ENCODE measurements around the gene NR4A3.
A peak's percentile ranks its signal among the peaks of the same experiment; 100 is the strongest.
"Not testable (repeated sequence)": the region's sequence is repeated elsewhere in the genome, so short reads cannot be mapped to it uniquely, and the experiment has no call there.

NR4A3 gene

DNA sequence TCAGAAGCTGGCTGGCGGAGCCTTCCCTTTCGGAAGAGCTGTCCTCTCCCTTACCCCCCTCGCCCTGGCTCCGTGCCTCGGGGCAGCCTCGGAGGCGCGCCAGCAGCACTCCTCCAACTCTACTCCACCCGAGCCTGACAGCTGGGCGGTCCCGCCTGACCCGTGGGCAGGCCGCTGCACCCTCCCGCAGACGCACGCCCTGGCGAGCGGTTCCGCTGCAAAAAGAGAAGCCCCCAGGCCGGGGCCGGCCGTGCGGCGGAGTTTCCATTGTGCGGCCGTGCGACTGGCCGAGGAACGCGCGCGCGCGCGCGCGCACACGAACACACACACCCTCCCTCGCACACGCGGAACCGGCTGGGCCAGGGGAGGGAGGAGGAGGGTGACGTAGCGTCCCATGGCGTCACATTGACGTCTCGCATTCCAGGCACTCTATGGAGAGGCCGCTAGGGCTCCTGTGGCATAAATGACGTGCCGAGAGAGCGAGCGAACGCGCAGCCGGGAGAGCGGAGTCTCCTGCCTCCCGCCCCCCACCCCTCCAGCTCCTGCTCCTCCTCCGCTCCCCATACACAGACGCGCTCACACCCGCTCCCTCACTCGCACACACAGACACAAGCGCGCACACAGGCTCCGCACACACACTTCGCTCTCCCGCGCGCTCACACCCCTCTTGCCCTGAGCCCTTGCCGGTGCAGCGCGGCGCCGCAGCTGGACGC, at the start of gene NR4A3:
Gene NR4A3 (plus strand): TSS at position 490 of the 713 bp plus-strand sequence. CDS start 6,158 bp downstream, outside the sequence.
- peak; percentile 20 for TF ChIP-seq CTCF (IDR thresholded peaks at IDR 0.05; ENCODE audit: low read depth, low read length, missing control alignments)

DNA sequence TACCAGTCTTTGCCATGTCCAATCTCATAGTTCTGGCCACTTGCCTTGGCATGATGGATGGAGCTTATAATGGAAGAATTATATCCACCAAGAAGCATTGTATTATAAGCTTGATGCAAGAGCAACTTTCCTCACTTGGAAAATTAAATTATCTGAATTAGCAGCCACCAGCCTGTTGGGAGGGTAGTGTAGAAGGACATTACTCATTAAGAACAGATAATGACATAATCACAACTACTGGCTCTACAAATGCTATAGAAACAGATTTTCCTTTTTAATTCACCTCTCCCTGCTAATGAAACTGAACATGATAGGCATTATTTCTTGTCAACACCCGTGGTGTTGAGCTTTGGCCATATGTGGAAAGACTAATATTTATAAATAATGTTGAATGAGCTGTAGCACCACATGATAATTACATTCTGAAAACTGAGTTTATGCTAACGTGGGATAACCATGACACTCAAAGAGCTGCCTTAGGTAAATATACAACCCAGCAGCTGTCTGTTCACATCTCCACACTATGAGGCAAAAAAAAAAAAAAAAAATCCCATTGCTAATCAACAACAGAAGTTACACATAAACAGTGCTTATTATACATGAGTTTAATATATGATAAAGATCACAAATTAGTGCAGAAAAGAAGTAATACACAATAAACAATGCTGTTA, 48.1 kb upstream of the NR4A3 start:
- H3K4me3 ChIP-seq (ENCODE audit: low read depth, low read length) = no peak overlapping the region
- DNase-seq (ENCODE audit: low read depth) = no peak
- no peak for TF ChIP-seq CTCF (IDR thresholded peaks at IDR 0.05; ENCODE audit: low read depth, low read length, missing control alignments)

More for the DNA sequence above, at the start of gene NR4A3:
- peak within 1 kb of the TSS; percentile 91 for H3K4me3 ChIP-seq (ENCODE audit: low read depth, low read length)
- DNase-seq (ENCODE audit: low read depth) = peak; percentile 72

DNA sequence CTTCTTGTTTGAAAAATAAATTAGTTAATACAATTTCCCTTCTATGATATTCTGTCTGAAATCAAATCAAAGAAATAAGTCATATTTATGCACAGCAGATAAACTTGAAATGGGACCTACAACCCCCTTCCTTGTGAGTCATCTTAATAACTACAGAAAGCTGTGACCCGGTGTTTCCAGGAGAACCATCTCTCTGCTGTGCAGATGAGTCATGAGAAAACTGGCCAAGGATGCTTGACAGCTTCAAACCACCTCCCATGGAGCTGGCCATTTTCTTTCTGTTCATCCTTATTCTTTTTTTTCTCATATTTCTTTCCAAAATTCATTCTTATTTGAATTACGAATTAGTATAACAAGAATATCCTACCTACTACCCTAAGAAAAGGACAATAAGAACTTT, 43.4 kb upstream of the NR4A3 start:
- no peak for DNase-seq (ENCODE audit: low read depth)
- no peak for TF ChIP-seq CTCF (IDR thresholded peaks at IDR 0.05; ENCODE audit: low read depth, low read length, missing control alignments)
- no peak overlapping the region for H3K4me3 ChIP-seq (ENCODE audit: low read depth, low read length)

- no peak for TF ChIP-seq CTCF (IDR thresholded peaks at IDR 0.05; ENCODE audit: low read depth, low read length, missing control alignments)
- DNase-seq (ENCODE audit: low read depth) = no peak
Observed at GRCh38 chr9:99778836-99779235, 42.8 kb upstream of the NR4A3 start.

GRCh38 chr9:99779277-99779676, 42.4 kb upstream of the NR4A3 start:
- TF ChIP-seq CTCF (IDR thresholded peaks at IDR 0.05; ENCODE audit: low read depth, low read length, missing control alignments) = no peak
- DNase-seq (ENCODE audit: low read depth) = no peak
- H3K4me3 ChIP-seq (ENCODE audit: low read depth, low read length) = no peak overlapping the region

More at GRCh38 chr9:99778836-99779235, 42.8 kb upstream of the NR4A3 start:
- no peak overlapping the region for H3K4me3 ChIP-seq (ENCODE audit: low read depth, low read length)

DNA sequence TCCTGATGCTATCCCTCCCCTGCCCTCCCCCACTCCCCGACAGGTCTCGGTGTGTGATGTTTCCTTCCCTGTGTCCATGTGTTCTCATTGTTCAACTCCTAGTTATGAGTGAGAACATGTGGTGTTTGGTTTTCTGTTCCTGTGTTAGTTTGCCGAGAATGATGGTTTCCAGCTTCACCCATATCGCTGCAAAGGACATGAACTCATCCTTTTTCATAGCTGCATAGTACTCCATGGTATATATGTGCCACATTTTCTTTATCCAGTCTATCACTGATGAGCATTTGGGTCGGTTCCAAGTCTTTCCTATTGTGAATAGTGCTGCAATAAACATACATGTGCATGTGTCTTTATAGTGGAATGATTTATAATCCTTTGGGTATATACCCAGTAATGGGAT, 39.3 kb upstream of the NR4A3 start:
- DNase-seq (ENCODE audit: low read depth); H3K4me3 ChIP-seq (ENCODE audit: low read depth, low read length): not testable (repeated sequence)

DNA sequence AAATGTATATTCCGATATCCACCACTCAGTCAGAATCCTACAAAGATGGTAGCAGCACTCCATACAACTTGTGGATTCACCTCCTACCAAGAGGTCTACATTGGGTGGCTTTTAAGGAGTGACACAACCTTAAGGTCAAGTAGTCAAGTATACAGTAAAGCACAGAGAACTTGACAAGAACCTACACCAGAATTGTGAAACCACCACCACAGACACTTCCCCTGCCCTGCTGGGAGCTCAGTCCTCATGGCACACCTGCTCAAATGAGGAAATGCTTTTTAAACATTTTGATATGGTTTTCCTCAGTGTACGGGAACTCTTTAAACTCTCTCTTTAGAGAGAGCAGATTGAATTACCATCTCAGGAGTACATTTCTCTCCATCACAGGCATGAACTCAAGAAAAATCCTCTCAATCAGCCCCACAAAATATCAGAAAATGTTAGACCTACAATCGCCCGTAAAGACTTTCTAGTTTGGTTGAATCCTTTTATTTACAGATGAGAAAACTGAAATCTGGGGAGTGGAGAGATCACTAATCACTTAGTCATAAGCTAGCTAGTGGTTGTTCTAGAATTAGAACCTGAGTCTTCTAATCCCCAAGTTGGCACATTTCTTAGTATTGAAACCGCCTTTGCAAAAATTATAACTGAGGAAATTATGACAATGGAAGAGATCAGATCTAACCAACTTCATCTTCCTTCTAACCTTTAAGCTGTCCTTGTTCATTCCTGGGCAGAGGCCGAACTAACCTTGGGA, 38.5 kb upstream of the NR4A3 start:
- no peak for DNase-seq (ENCODE audit: low read depth)
- H3K4me3 ChIP-seq (ENCODE audit: low read depth, low read length) = no peak overlapping the region
- no peak for TF ChIP-seq CTCF (IDR thresholded peaks at IDR 0.05; ENCODE audit: low read depth, low read length, missing control alignments)
